HG03571 (cell line): ENCODE data around the gene CD151.

Source experiments
- ATAC-seq: cut with Tn5 transposase; IDR thresholded peaks from one replicate; pipeline ENCODE4 v1.9.1; 2021; ENCODE audit not compliant: unreplicated experiment

The CD151 gene

GRCh38 chr11:796565-797295 is 36.0 kb upstream of the CD151 start:
- ATAC-seq: no peak

- peak; percentile 30 for ATAC-seq
Observed at GRCh38 chr11:797296-798092, 35.3 kb upstream of the CD151 start.

GRCh38 chr11:798093-798713 is 34.5 kb upstream of the CD151 start, which contains the start of gene SLC25A22:
Gene SLC25A22 (minus strand): TSS chr11:798281. CDS start chr11:795006, 3,275 bp downstream.
- peak; percentile 43 for ATAC-seq

- ATAC-seq: no peak
Observed at GRCh38 chr11:799641-800316, 33.0 kb upstream of the CD151 start.

- ATAC-seq: no peak
Observed at GRCh38 chr11:800473-800872, 32.3 kb upstream of the CD151 start.

- no peak for ATAC-seq
Observed at GRCh38 chr11:801097-801780, 31.5 kb upstream of the CD151 start.

- ATAC-seq: no peak
Observed at GRCh38 chr11:802018-802617, 30.6 kb upstream of the CD151 start.

GRCh38 chr11:802693-803466 is 29.9 kb upstream of the CD151 start:
- ATAC-seq: no peak

GRCh38 chr11:803467-803742 is 29.3 kb upstream of the CD151 start:
- ATAC-seq: no peak

GRCh38 chr11:803770-804598 is 28.8 kb upstream of the CD151 start:
- no peak for ATAC-seq

GRCh38 chr11:804599-804964 is 28.2 kb upstream of the CD151 start:
- no peak for ATAC-seq

- peak; percentile 2 for ATAC-seq
Observed at GRCh38 chr11:808427-809286, 24.1 kb upstream of the CD151 start.

GRCh38 chr11:809287-810039 is 23.3 kb upstream of the CD151 start, which contains the start of gene RPLP2:
Gene RPLP2 (plus strand): TSS chr11:809967. CDS start chr11:810235, 268 bp downstream.
- peak; percentile 67 for ATAC-seq

GRCh38 chr11:810040-810567 is 22.6 kb upstream of the CD151 start:
- no peak for ATAC-seq

- no peak for ATAC-seq
Observed at GRCh38 chr11:811446-812245, 21.1 kb upstream of the CD151 start.

GRCh38 chr11:812390-812789 is 20.4 kb upstream of the CD151 start:
- ATAC-seq: no peak
